T-cell (primary cell): Measurements from ENCODE around the gene RXRB. TPM values are rescaled to one million over a fixed set of nuclear protein-coding genes. Genes with fewer than 3 reads are reported as not detected.

Experiments
- ATAC-seq, 4 experiments: fragments of 200-7000 bp in 3 of 4; fragments of 150-1000 bp in 1 of 4; cut with Tn5 transposase; replicated peaks in 1 of 4; 1 replicate in 3 of 4; 2 replicates in 1 of 4; pipeline ENCODE4 v1.10.0; 2021; ENCODE audit warnings: moderate library complexity in 3 of 4, mild to moderate bottlenecking in 2 of 4, moderate number of reproducible peaks in 1 of 4
- CTCF ChIA-PET, 2 donors: fragments of 300-600 bp; sonication (Branson Sonifier 250); formaldehyde crosslinking; loops; one replicate each; lab custom pipeline; 2022; ENCODE audit warnings: antibody characterized with exemption in 2 of 2; lab: Charles Lee
- POLR2A ChIA-PET, 2 donors: fragments of 300-600 bp; sonication (Branson Sonifier 250); formaldehyde crosslinking; loops; one replicate each; lab custom pipeline; 2022; ENCODE audit warnings: antibody characterized with exemption in 2 of 2; lab: Charles Lee
- DNase-seq, 35 experiments: peaks; one replicate each; pipeline versions ENCODE4 v3.0.0 to v3.0.0-alpha.2; 2013 to 2023
- H3K27ac ChIP-seq: one replicate; pipeline ENCODE4 v1.5.1; 2013; ENCODE audit warnings: low read length
- H3K27me3 ChIP-seq, 2 experiments: replicated peaks in 1 of 2; 1 replicate in 1 of 2; 2 replicates in 1 of 2; pipeline versions ENCODE4 v1.6.1 to v1.7.0; 2013; ENCODE audit warnings: low read length in 1 of 2, mixed read lengths in 1 of 2; ENCODE audit not compliant: control insufficient read depth in 2 of 2, insufficient read depth in 2 of 2; ENCODE audit errors: extremely low read depth in 1 of 2
- H3K36me3 ChIP-seq, 2 donors: 1 replicate in 1 of 2; 2 replicates in 1 of 2; pipeline versions ENCODE4 v1.6.1 to v1.7.0; 2013; ENCODE audit warnings: low read length in 1 of 2; ENCODE audit not compliant: control insufficient read depth in 2 of 2, insufficient read depth in 1 of 2; ENCODE audit errors: extremely low read depth in 1 of 2
- H3K4me1 ChIP-seq, 2 experiments: 1 replicate in 1 of 2; 2 replicates in 1 of 2; pipeline versions ENCODE4 v1.6.1 to v1.7.0; 2013; ENCODE audit warnings: low read length in 2 of 2, mixed read lengths in 1 of 2; ENCODE audit not compliant: insufficient read depth in 2 of 2, control insufficient read depth in 1 of 2; ENCODE audit errors: extremely low read depth in 1 of 2
- H3K4me3 ChIP-seq, 2 donors: 1 replicate in 1 of 2; 2 replicates in 1 of 2; pipeline versions ENCODE4 v1.5.1 to v1.7.0; 2013; ENCODE audit warnings: mild to moderate bottlenecking in 2 of 2, low read length in 1 of 2, moderate library complexity in 1 of 2; ENCODE audit not compliant: control insufficient read depth in 1 of 2; ENCODE audit errors: extremely low read depth in 1 of 2
- H3K9me3 ChIP-seq: 2 replicates; pipeline ENCODE4 v1.7.0; 2013
- H3K27ac Mint-ChIP-seq, 2 donors: one replicate each; pipeline ENCODE4 v1.8.0; 2020 to 2021; ENCODE audit warnings: mild to moderate bottlenecking in 2 of 2, mixed read lengths in 2 of 2
- H3K27me3 Mint-ChIP-seq, 2 donors: one replicate each; pipeline ENCODE4 v1.8.0; 2021 to 2022; ENCODE audit warnings: mixed read lengths in 2 of 2
- H3K36me3 Mint-ChIP-seq: one replicate; pipeline ENCODE4 v1.8.0; 2021; ENCODE audit warnings: mixed read lengths
- H3K4me1 Mint-ChIP-seq, 3 donors: one replicate each; pipeline ENCODE4 v1.8.0; 2020 to 2022; ENCODE audit warnings: mixed read lengths in 3 of 3, mild to moderate bottlenecking in 1 of 3
- H3K4me3 Mint-ChIP-seq, 3 donors: one replicate each; pipeline ENCODE4 v1.8.0; 2020 to 2022; ENCODE audit warnings: mild to moderate bottlenecking in 3 of 3, mixed read lengths in 3 of 3, moderate library complexity in 3 of 3
- H3K9me3 Mint-ChIP-seq, 3 donors: one replicate each; pipeline ENCODE4 v1.8.0; 2020 to 2022; ENCODE audit warnings: mixed read lengths in 3 of 3
- WGBS: methylation state at CpG from one replicate; pipeline ENCODE4 v1.1.5; 2013; ENCODE audit warnings: missing lambda C conversion rate; ENCODE audit not compliant: insufficient coverage; 5-methylcytosine and 5-hydroxymethylcytosine counted together
- total RNA-seq, 35 experiments: library from RNA in 6 of 35; stranded (reverse) in 6 of 35; fragments of 120-200 nt in 1 of 35; gene quantifications; one replicate each; pipeline versions ENCODE4 v1.2.1 to v1.2.4 and lab custom pipeline; 2013 to 2026

Gene RXRB
- total RNA-seq, 5 donors from 2014 or later (not counting 1 experiment from before 2014, with no cell fraction given): 65.5 to 104 (median 96.4) TPM

DNA sequence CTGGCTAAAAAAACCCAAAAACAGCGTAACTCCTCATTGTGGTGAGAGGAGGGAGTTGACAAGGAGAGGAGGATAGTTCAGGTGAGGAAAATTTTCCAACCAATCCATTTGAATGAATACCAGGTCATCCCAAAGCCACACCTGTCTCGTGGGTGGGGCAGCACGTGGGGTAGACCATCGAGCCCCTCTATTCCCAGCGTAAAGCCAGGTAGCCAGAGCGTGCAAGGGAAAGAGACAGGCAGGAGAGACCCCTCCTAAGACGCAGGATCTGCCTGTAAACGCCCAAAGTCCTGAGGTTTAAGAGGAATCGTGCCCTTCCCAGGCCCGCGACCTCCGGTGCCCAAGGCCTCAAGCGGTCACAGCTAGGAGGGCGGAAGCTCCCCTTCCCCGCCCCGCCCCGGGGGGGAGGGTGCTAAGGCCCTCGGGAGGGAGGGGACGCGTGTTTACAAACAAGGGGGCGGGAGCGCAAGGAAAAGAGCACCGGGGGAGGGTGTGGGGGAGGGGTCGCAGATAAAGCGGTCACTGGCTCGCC, 712 bp downstream of the RXRB start:
- Histone ChIP-seq H3K27ac (peak overlapping the region; percentile 97), H3K4me3 (peak overlapping the region; percentile 94 to 97), H3K4me1 (peaks cover 17 to 54% of the 10 kb centered on the region in 2 experiments), H3K9me3 (no peaks in the 10 kb centered on the region), H3K36me3 (peaks cover 0 to 51% of the 10 kb centered on the region in 2 donors), H3K27me3 (no peaks in the 10 kb centered on the region)
- peak overlapping the region; percentile 88 to 99 (median 97) for H3K4me3 Mint-ChIP-seq
- 2% methylated on average over 19 of the region's 26 CpGs for WGBS
- peak; percentile 24 to 38 (median 30) for ATAC-seq
- H3K9me3 Mint-ChIP-seq: no peaks in the 10 kb centered on the region
- ChIA-PET CTCF (interaction anchor here in 1 of 2 donors (0.7 kb wide), 1 partner anchor 97 kb away, joined by 6 read pairs; no protein-coding TSS in a partner anchor), POLR2A (interaction anchor here in 1 of 2 donors (0.7 kb wide), 1 partner anchor 17 kb away, joined by 9 read pairs; no protein-coding TSS in a partner anchor)
- H3K27ac Mint-ChIP-seq: peak overlapping the region; percentile 83 to 91
- H3K4me1 Mint-ChIP-seq: peaks cover 66 to 68% (median 68%) of the 10 kb centered on the region in 3 donors
- no peaks in the 10 kb centered on the region for H3K27me3 Mint-ChIP-seq
- peaks cover 47% of the 10 kb centered on the region for H3K36me3 Mint-ChIP-seq
- peak in 20 of 35 experiments; percentile 34 to 67 (median 53) for DNase-seq

DNA sequence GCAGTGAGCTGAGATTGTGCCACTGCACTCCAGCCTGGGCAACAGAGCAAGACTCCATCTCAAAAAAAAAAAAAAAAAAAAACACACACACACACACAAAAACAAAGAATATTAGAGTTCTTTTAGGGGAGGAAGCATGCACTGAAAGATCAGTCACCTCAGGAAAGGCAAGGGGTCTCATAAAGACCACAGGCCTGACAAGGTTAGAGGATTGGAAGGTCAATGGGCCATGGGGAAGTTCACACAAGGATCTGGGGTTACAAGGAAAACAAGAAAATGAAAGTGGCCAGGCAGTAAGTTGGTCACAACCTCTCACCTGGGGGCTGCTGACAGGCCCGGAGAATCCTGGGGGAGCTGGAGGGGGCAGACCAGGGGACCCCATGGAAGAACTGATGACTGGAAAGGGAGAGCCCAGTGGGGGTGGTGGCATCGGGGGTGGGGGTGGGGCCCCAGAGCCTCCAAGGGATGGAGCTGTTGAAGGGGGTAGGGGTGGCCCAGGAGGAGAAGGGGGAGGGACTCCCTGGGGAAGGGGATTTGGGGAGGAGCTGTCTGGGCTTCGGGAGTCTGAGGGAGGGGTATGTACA, 1.5 kb downstream of the RXRB start:
- Mint-ChIP-seq H3K4me3 (peak overlapping the region; percentile 88 to 99 (median 97)), H3K36me3 (peaks cover 51% of the 10 kb centered on the region), H3K9me3 (no peaks in the 10 kb centered on the region), H3K27me3 (no peaks in the 10 kb centered on the region), H3K27ac (peak overlapping the region; percentile 91), H3K4me1 (peaks cover 61 to 66% (median 62%) of the 10 kb centered on the region in 3 donors)
- ATAC-seq (no peak), DNase-seq (no peak)
- peaks cover 14 to 46% of the 10 kb centered on the region in 2 experiments for H3K4me1 ChIP-seq
- WGBS: no CpG with 5 or more reads among the region's 3 CpGs
- no peaks in the 10 kb centered on the region for H3K27me3 ChIP-seq
- H3K9me3 ChIP-seq: no peaks in the 10 kb centered on the region
- peak overlapping the region; percentile 97 for H3K27ac ChIP-seq
- ChIA-PET CTCF (interaction anchor here (0.6 to 0.7 kb wide), 3 partner anchors 10 to 186 kb away, joined by 3 to 10 read pairs (median 3); no protein-coding TSS in a partner anchor), POLR2A (no interaction called here)
- peaks cover 6 to 59% of the 10 kb centered on the region in 2 donors for H3K36me3 ChIP-seq
- H3K4me3 ChIP-seq: no peak overlapping the region

DNA sequence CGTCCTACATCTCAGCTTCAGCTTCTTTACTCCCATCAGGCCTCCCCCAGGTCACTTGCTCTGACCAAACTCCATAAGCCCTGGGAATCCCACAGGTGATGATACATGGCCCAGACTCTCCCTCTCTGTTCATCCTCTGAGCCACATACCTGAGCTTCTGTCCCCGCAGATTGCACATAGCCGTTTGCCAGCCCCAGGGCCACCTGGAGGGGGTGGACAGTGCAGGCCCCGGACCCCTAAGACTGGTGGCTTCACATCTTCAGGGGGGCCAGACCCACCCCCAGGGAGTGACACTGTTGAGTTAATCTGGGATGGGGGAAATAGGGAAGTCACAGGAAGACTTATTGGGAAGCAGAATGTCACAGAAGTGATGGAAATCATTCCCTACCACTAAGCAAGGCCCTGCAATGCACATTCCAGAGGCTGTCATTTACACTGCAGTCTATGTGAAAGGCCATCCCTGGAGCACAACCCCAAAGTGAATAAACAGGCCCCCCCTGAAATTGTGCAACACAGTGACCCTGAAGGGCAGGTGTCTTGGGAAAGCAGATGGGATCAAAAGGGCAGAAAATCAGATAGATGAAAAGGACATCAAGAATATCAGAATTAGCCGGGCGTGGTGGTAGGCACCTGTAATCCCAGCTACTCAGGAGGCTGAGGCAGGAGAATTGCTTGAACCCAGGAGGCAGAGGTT, 2.2 kb downstream of the RXRB start:
- Histone ChIP-seq H3K4me1 (peaks cover 13 to 44% of the 10 kb centered on the region in 2 experiments), H3K27ac (no peak overlapping the region), H3K36me3 (peaks cover 8 to 56% of the 10 kb centered on the region in 2 donors), H3K27me3 (no peaks in the 10 kb centered on the region), H3K9me3 (no peaks in the 10 kb centered on the region), H3K4me3 (no peak overlapping the region)
- CTCF ChIA-PET: interaction anchor here (0.6 to 1.0 kb wide), 4 partner anchors 11 to 185 kb away, joined by 3 to 10 read pairs (median 3); no protein-coding TSS in a partner anchor
- POLR2A ChIA-PET: no interaction called here
- 83% methylated on average over 1 of the region's 6 CpGs for WGBS
- ATAC-seq: no peak
- peak overlapping the region; percentile 89 to 91 for H3K27ac Mint-ChIP-seq
- DNase-seq: no peak
- peak overlapping the region; percentile 76 to 97 (median 77) for H3K4me3 Mint-ChIP-seq
- H3K4me1 Mint-ChIP-seq: peaks cover 56 to 61% (median 57%) of the 10 kb centered on the region in 3 donors
- H3K27me3 Mint-ChIP-seq: no peaks in the 10 kb centered on the region
- H3K9me3 Mint-ChIP-seq: no peaks in the 10 kb centered on the region
- peaks cover 51% of the 10 kb centered on the region for H3K36me3 Mint-ChIP-seq

DNA sequence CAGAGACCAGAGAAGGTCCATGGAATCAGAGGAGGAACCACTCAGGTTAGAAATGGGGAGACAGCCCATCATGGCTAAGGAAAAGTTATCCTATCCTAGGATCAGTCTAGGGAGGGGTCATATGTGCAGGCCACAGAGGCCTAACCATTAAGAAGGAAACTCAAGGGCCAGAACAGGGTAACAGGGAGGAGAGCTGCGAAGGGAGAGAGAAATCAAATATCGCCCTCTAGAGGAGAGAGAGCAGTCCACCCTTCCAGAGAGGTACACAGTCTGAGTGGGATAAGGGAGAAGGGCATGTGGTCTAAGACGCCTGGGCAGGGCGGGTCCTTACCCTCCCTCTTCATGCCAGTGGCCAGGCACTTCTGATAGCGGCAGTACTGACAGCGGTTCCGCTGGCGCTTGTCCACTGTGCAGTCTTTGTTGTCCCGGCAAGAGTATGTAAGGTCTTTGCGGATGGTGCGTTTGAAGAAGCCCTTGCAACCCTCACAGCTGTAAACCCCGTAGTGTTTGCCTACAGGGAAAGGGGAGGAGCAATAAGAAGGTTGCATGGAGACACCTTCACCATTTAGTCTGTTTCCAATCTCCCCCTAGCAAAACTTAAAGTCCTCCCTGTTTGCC, 2.9 kb downstream of the RXRB start:
- no peaks in the 10 kb centered on the region for H3K9me3 Mint-ChIP-seq
- H3K36me3 Mint-ChIP-seq: peaks cover 43% of the 10 kb centered on the region
- CTCF ChIA-PET: interaction anchor here (0.6 to 1.0 kb wide), 4 partner anchors 10 to 303 kb away, joined by 3 to 4 read pairs (median 3); no protein-coding TSS in a partner anchor
- Histone ChIP-seq H3K4me3 (no peak overlapping the region), H3K27me3 (peaks cover 0 to 5% of the 10 kb centered on the region in 2 experiments), H3K9me3 (no peaks in the 10 kb centered on the region), H3K27ac (no peak overlapping the region), H3K4me1 (peaks cover 13 to 50% of the 10 kb centered on the region in 2 experiments), H3K36me3 (peaks cover 8 to 48% of the 10 kb centered on the region in 2 donors)
- peaks cover 48 to 57% (median 53%) of the 10 kb centered on the region in 3 donors for H3K4me1 Mint-ChIP-seq
- H3K4me3 Mint-ChIP-seq: peak overlapping the region; percentile 53 to 97 (median 77)
- DNase-seq: peak in 4 of 35 experiments; percentile 18 to 69 (median 36)
- ATAC-seq: peak; percentile 14 to 28 (median 18)
- peaks cover 0 to 2% of the 10 kb centered on the region in 2 donors for H3K27me3 Mint-ChIP-seq
- 31% methylated on average over 2 of the region's 12 CpGs for WGBS
- H3K27ac Mint-ChIP-seq: peak overlapping the region; percentile 89 to 91
- POLR2A ChIA-PET: no interaction called here

DNA sequence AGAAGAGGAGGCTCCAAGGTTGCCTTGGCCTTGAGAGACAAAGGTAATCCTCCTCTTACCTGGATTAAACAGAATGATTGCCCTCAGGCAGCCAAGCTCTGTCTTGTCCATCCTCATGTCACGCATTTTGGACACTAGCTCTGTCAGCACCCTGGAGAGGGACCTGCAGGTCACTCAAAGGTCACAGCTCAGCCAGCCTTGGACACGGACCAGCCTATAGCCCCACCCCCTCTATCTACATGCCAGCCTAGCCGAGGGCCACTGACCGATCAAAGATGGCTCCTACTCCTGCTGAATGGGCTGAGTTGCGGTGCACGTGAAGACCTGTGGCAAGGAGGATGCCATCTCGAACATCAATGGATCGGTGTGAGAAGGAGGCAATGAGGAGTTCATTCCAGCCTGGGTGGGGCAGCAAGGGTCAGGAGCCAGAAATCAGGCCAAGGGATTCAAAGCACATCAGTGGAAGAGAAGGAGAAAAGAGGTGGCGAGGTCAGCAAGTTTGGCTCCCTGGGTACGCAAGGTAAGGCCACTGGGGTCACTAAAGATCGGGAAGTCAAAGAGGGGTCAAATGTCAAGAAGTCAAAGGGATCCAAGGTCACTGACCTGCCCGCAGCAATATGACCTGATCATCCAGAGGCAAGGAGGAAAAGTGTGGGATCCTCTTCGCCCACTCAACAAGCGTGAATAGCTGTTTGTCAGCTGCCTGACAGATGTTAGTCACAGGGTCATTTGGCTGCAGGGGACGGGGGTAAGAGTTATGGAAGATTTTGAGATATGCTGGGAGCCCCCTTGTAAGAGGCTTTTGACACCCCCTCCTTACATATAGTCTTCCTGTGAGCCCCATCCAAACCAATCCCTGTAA, 4.9 kb downstream of the RXRB start:
- Histone ChIP-seq H3K9me3 (no peaks in the 10 kb centered on the region), H3K4me1 (peaks cover 7 to 47% of the 10 kb centered on the region in 2 experiments), H3K4me3 (no peak overlapping the region), H3K27me3 (peaks cover 0 to 25% of the 10 kb centered on the region in 2 experiments), H3K36me3 (peaks cover 8 to 41% of the 10 kb centered on the region in 2 donors), H3K27ac (no peak overlapping the region)
- H3K27me3 Mint-ChIP-seq: peaks cover 8 to 18% of the 10 kb centered on the region in 2 donors
- no peak for DNase-seq
- H3K27ac Mint-ChIP-seq: no peak overlapping the region
- WGBS: 97% methylated on average over 12 of the region's 15 CpGs
- no peaks in the 10 kb centered on the region for H3K9me3 Mint-ChIP-seq
- CTCF ChIA-PET: interaction anchor here in 1 of 2 donors (1.1 kb wide), 1 partner anchor 101 kb away, joined by 3 read pairs; no protein-coding TSS in a partner anchor
- no peak for ATAC-seq
- H3K4me1 Mint-ChIP-seq: peaks cover 34 to 45% (median 38%) of the 10 kb centered on the region in 3 donors
- peaks cover 31% of the 10 kb centered on the region for H3K36me3 Mint-ChIP-seq
- POLR2A ChIA-PET: interaction anchor here in 1 of 2 donors (0.6 kb wide), 1 partner anchor 123 kb away, joined by 3 read pairs; no protein-coding TSS in a partner anchor
- no peak overlapping the region for H3K4me3 Mint-ChIP-seq
